GM12874 (cell line): ENCODE measurements around the gene NPPC.

Experiments
- CTCF ChIP-seq: IDR thresholded peaks from 2 replicates; pipeline ENCODE4 v1.5.1; 2011; ENCODE audit warnings: low read depth, mild to moderate bottlenecking, control low read depth, low read length, moderate library complexity; ENCODE audit not compliant: insufficient read depth

NPPC gene

DNA sequence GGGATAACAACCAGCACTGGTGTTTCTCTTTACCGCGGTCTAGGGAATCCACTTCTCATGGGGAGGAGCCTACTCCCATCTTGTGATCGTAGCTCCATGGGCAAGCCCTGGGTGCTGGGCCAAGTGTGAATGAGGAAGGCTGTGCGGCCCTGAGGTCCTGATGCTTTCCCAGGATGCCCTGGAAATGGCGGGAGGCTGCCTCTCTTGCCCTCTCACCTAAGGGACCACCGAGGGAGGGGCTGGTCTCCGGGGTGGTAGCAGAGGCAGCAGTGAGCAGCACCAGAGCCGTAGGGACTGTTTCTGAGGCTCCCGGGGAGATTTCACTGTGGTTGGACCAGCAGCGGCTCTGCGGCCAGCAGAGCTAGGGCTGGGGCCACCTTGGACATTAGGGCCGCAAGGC is 15.5 kb upstream of the NPPC start:
- no peak for TF ChIP-seq CTCF

DNA sequence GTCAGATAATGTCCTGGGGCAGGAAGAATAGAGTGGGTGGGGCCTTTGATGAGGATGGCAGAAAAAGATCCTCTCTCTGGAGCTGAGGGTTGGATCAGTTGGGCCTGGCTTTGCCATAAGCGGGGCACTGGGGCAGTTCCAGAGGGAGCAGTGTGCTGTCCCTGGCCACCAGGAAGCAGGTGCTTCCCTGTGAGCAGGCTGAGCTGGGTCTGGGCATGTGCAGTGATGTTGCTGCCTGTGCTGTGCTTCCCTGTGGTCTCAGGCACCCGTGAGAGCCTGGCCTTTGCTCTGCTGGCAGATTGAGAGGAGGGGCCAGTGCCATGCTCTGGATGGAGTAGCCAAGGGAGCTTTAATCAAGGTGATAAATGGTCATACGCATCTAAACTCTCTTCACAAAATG is 14.6 kb upstream of the NPPC start:
- no peak for TF ChIP-seq CTCF

- no peak for TF ChIP-seq CTCF
Measured at GRCh38 chr2:231939022-231939421, 12.8 kb upstream of the NPPC start.

GRCh38 chr2:231937057-231937456 is 10.9 kb upstream of the NPPC start:
- TF ChIP-seq CTCF = no peak

DNA sequence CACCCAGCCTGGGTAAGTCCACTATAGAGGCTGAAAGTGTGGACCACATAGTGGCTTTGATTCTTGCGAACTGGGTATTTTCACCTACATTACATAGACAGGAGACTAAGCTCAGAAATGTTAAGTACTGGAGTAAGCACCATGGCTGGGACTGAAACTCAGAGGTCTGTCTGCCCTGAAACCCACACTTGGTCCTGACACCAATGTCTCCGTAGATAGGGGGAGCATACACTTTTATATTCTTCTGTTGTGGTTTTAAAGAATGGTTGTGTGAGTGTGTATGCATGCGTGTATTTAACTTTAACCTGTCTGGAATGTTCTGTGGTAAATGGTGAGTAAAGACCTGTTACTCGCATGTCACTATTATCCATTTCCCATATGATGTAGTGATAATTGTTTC is 10.3 kb upstream of the NPPC start:
- TF ChIP-seq CTCF = no peak

- no peak for TF ChIP-seq CTCF
Measured at GRCh38 chr2:231935815-231936214, 9.6 kb upstream of the NPPC start.

DNA sequence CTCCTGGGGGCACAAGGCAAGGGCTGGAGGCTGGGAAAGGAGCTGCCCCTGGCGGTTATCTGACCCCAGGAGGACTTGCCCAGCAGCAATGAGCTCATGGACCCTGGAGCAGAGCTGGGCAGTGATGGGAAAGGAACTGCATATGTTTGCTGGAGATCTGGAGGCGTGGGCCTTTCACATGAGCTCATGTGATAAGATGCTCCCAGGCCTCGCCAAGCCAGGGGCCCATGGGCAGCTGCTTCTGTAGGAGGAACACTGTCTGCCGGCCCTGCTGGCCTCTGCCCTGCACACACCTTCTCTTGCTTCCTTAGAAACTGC is 9.0 kb upstream of the NPPC start:
- TF ChIP-seq CTCF = no peak
